Measurements from ENCODE around the gene TCF19. TPM values are rescaled to one million over a fixed set of nuclear protein-coding genes. Genes with fewer than 3 reads are reported as not detected.
"Not testable (repeated sequence)": the region's sequence is repeated elsewhere in the genome, so short reads cannot be mapped to it uniquely, and the experiment has no call there.

TCF19 gene
- total RNA-seq, 4 donors from 2014 or later = 14.8 to 24.3 (median 23.8) TPM

DNA sequence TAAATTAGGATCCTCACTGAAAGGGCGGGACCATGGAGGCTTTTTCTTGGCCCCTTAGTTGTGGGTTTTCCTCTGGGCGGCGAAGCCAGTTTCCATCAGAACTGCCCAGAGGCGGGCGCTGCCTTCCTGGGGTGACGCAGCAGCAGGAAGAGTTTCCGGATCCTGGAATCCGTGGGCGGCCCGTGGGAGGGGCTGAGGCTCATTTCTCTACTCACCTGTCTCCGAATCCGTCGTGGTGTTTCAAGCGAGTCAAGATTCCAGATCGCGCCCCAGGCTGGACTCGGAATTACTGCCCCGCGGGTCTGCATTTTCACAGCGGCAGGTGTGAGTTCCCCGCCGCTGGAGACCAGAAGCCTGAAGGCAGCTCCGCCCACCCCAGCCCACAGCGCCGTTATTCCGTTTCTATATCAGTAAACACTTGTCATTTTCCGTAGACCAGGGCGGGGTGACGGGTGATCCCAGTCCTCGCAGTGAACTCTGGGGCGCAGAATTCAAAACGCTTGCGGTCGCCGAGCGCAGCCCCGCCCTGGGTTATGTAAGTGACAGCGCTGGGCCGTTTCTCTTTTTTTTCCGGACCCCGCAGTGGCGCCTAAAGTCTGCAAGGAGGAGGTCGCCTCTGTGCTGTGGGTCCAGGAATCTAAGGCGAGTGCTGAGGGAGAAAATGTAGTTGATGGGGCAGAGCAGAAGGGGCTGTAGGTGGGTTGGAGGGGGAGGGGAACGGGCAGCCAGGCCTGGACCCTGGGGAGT lies 39.3 kb downstream of the TCF19 start:
- no peak for TF ChIP-seq EP300 (IDR thresholded peaks at IDR 0.05)
- peak; percentile 32 to 75 for TF ChIP-seq POLR2A (IDR thresholded peaks at IDR 0.05)
- TF ChIP-seq, protein P1, sequence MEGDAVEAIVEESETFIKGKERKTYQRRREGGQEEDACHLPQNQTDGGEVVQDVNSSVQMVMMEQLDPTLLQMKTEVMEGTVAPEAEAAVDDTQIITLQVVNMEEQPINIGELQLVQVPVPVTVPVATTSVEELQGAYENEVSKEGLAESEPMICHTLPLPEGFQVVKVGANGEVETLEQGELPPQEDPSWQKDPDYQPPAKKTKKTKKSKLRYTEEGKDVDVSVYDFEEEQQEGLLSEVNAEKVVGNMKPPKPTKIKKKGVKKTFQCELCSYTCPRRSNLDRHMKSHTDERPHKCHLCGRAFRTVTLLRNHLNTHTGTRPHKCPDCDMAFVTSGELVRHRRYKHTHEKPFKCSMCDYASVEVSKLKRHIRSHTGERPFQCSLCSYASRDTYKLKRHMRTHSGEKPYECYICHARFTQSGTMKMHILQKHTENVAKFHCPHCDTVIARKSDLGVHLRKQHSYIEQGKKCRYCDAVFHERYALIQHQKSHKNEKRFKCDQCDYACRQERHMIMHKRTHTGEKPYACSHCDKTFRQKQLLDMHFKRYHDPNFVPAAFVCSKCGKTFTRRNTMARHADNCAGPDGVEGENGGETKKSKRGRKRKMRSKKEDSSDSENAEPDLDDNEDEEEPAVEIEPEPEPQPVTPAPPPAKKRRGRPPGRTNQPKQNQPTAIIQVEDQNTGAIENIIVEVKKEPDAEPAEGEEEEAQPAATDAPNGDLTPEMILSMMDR (IDR thresholded peaks at IDR 0.05) = no peak
- peak in 1 of 3 donors; percentile 28 for TF ChIP-seq POLR2AphosphoS5 (IDR thresholded peaks at IDR 0.05)
- peak overlapping the region; percentile 72 for H3K4me3 ChIP-seq
- peak overlapping the region; percentile 96 for H3K27ac ChIP-seq
- no peaks in the 10 kb centered on the region for H3K36me3 ChIP-seq
- H3K4me1 ChIP-seq = peaks cover 12% of the 10 kb centered on the region
- H3K27me3 ChIP-seq = no peaks in the 10 kb centered on the region
- H3K9me3 ChIP-seq = no peaks in the 10 kb centered on the region
- under 1% methylated on average over 33 of the region's 45 CpGs for WGBS
- peak; percentile 96 to 97 for DNase-seq (ENCODE audit: low spot score in 2 of 2)

DNA sequence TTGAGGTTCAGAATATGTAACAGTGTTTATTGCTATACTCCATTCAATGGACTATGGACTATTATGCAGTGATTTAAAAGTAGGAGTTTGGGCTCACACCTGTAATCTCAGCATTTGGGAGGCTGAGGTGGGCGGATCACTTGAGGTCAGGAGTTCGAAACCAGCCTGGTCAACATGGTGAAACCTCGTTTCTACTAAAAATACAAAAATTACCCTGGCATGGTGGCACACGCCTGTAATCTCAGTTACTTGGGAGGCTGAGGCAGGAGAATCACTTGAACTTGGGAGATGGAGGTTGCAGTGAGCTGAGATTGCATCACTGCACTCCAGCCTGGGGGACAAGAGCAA lies 40.7 kb downstream of the TCF19 start:
- 95% methylated on average over 4 of the region's 4 CpGs for WGBS
- H3K27ac ChIP-seq, H3K4me3 ChIP-seq: not testable (repeated sequence)

GRCh38 chr6:31202259-31203166 lies 44.1 kb downstream of the TCF19 start:
- WGBS = 49% methylated on average over 11 of the region's 11 CpGs
- no peaks in the 10 kb centered on the region for H3K9me3 ChIP-seq
- no peak for DNase-seq (ENCODE audit: low spot score in 2 of 2)
- peaks cover 24% of the 10 kb centered on the region for H3K4me1 ChIP-seq
- H3K4me3 ChIP-seq = no peak overlapping the region
- H3K36me3 ChIP-seq = no peaks in the 10 kb centered on the region
- H3K27ac ChIP-seq = peak overlapping the region; percentile 78
- H3K27me3 ChIP-seq = no peaks in the 10 kb centered on the region
- TF ChIP-seq POLR2A (IDR thresholded peaks at IDR 0.05) (no peak), EP300 (IDR thresholded peaks at IDR 0.05) (no peak), POLR2AphosphoS5 (IDR thresholded peaks at IDR 0.05) (no peak)
- TF ChIP-seq, protein P1 (IDR thresholded peaks at IDR 0.05) = no peak

More for the DNA sequence above, 40.7 kb downstream of the TCF19 start:
- H3K27me3 ChIP-seq; DNase-seq (ENCODE audit: low spot score in 2 of 2); H3K9me3 ChIP-seq; H3K36me3 ChIP-seq: not testable (repeated sequence)
- H3K4me1 ChIP-seq = peaks cover 24% of the 10 kb centered on the region

- Histone ChIP-seq H3K4me3 (peak overlapping the region; percentile 53), H3K9me3 (no peaks in the 10 kb centered on the region), H3K27ac (peak overlapping the region; percentile 78), H3K27me3 (no peaks in the 10 kb centered on the region), H3K4me1 (peaks cover 20% of the 10 kb centered on the region), H3K36me3 (no peaks in the 10 kb centered on the region)
- DNase-seq (ENCODE audit: low spot score in 2 of 2) = no peak
- TF ChIP-seq, protein P1 (IDR thresholded peaks at IDR 0.05) = no peak
- TF ChIP-seq POLR2A (IDR thresholded peaks at IDR 0.05) = no peak
- TF ChIP-seq POLR2AphosphoS5 (IDR thresholded peaks at IDR 0.05) = no peak
- no peak for TF ChIP-seq EP300 (IDR thresholded peaks at IDR 0.05)
- 18% methylated on average over 5 of the region's 5 CpGs for WGBS
Measured at GRCh38 chr6:31203345-31203979, 45.1 kb downstream of the TCF19 start.

GRCh38 chr6:31204751-31205145 lies 46.4 kb downstream of the TCF19 start:
- peaks cover 13% of the 10 kb centered on the region for H3K4me1 ChIP-seq
- no peaks in the 10 kb centered on the region for H3K9me3 ChIP-seq
- no peak overlapping the region for H3K27ac ChIP-seq
- peak overlapping the region; percentile 53 for H3K4me3 ChIP-seq
- H3K36me3 ChIP-seq = no peaks in the 10 kb centered on the region
- DNase-seq (ENCODE audit: low spot score in 2 of 2) = no peak
- WGBS = 83% methylated on average over 4 of the region's 4 CpGs
- no peaks in the 10 kb centered on the region for H3K27me3 ChIP-seq
- TF ChIP-seq EP300 (IDR thresholded peaks at IDR 0.05) (no peak), POLR2A (IDR thresholded peaks at IDR 0.05) (no peak), POLR2AphosphoS5 (IDR thresholded peaks at IDR 0.05) (no peak)
- TF ChIP-seq, protein P1 (IDR thresholded peaks at IDR 0.05) = no peak
